Stimulated activated CD4-positive, alpha-beta T cell treated with anti-CD3 and anti-CD28 coated beads, Interleukin-15, amount 100 ng/mL, for 48 hours (primary cell): ENCODE results near the gene DROSHA.
"Not testable (repeated sequence)": the region's sequence is repeated elsewhere in the genome, so short reads cannot be mapped to it uniquely, and the experiment has no call there.

ENCODE experiments used
- DNase-seq, 2 donors: peaks; one replicate each; pipeline ENCODE4 v3.0.0-alpha.2; 2020; ENCODE audit warnings: low read depth in 2 of 2

The DROSHA gene

GRCh38 chr5:31415009-31415923 lies 116.6 kb downstream of the DROSHA start:
- no peak for DNase-seq

- peak in 1 of 2 donors; percentile 1 for DNase-seq
Observed at GRCh38 chr5:31413030-31413812, 118.7 kb downstream of the DROSHA start.

GRCh38 chr5:31412324-31412723 lies 119.6 kb downstream of the DROSHA start:
- DNase-seq: no peak

- DNase-seq: no peak
Observed at GRCh38 chr5:31410089-31410488, 121.8 kb downstream of the DROSHA start.

GRCh38 chr5:31408814-31409213 lies 123.1 kb downstream of the DROSHA start:
- no peak for DNase-seq

GRCh38 chr5:31407921-31408693 lies 123.8 kb downstream of the DROSHA start:
- no peak for DNase-seq

GRCh38 chr5:31404325-31404724 lies 127.6 kb downstream of the DROSHA start:
- DNase-seq: no peak

- no peak for DNase-seq
Observed at GRCh38 chr5:31401691-31402090, 130.2 kb downstream of the DROSHA start.

- no peak for DNase-seq
Observed at GRCh38 chr5:31397926-31398557, 133.9 kb downstream of the DROSHA start.

GRCh38 chr5:31396611-31397295 lies 135.1 kb downstream of the DROSHA start:
- DNase-seq: no peak

GRCh38 chr5:31395450-31396045 lies 136.3 kb downstream of the DROSHA start:
- DNase-seq: not testable (repeated sequence)

- DNase-seq: no peak
Observed at GRCh38 chr5:31393126-31393525, 138.8 kb downstream of the DROSHA start.

GRCh38 chr5:31392061-31392460 lies 139.8 kb downstream of the DROSHA start:
- DNase-seq: no peak

GRCh38 chr5:31390256-31390655 lies 141.6 kb downstream of the DROSHA start:
- no peak for DNase-seq

GRCh38 chr5:31385774-31386537 lies 145.9 kb downstream of the DROSHA start:
- no peak for DNase-seq

- no peak for DNase-seq
Observed at GRCh38 chr5:31383734-31384133, 148.2 kb downstream of the DROSHA start.

- no peak for DNase-seq
Observed at GRCh38 chr5:31382051-31382878, 149.6 kb downstream of the DROSHA start.

- DNase-seq: no peak
Observed at GRCh38 chr5:31381299-31381698, 150.6 kb downstream of the DROSHA start.

GRCh38 chr5:31380049-31380448 lies 151.8 kb downstream of the DROSHA start:
- no peak for DNase-seq
